Heart right ventricle (tissue), 16 donors: ENCODE results near the gene CACNB2. TPM values are rescaled to one million over a fixed set of nuclear protein-coding genes. Genes with fewer than 3 reads are reported as not detected.

Experiments used
- ATAC-seq, 8 donors: fragments of 200-7000 bp; cut with Tn5 transposase; one replicate each; pipeline ENCODE4 v1.9.1; 2020; ENCODE audit warnings: mild to moderate bottlenecking in 8 of 8, moderate library complexity in 8 of 8, moderate number of reproducible peaks in 1 of 8
- DNase-seq, 2 donors: peaks; one replicate each; pipeline ENCODE4 v3.0.0-alpha.2; 2020
- H3K27ac ChIP-seq, 10 donors: fragments of 200-600 bp; sonication (generic) in 2 of 10; one replicate each; pipeline versions ENCODE4 v1.5.0 to v1.8.0; 2020 to 2022; ENCODE audit warnings: mild to moderate bottlenecking in 3 of 10
- H3K27me3 ChIP-seq, 7 donors: fragments of 200-600 bp; one replicate each; pipeline ENCODE4 v1.8.0; 2021 to 2022; ENCODE audit warnings: mild to moderate bottlenecking in 2 of 7
- H3K36me3 ChIP-seq, 9 donors: fragments of 200-600 bp; sonication (generic) in 1 of 9; one replicate each; pipeline versions ENCODE4 v1.5.0 to v1.8.0; 2020 to 2022; ENCODE audit warnings: mild to moderate bottlenecking in 2 of 9
- H3K4me1 ChIP-seq, 9 donors: fragments of 200-600 bp; sonication (generic) in 1 of 9; one replicate each; pipeline versions ENCODE4 v1.5.0 to v1.8.0; 2020 to 2022; ENCODE audit warnings: mild to moderate bottlenecking in 4 of 9
- H3K4me3 ChIP-seq, 10 donors: fragments of 200-600 bp; sonication (generic) in 2 of 10; one replicate each; pipeline versions ENCODE4 v1.5.0 to v1.8.0; 2020 to 2022; ENCODE audit warnings: mild to moderate bottlenecking in 7 of 10, moderate library complexity in 2 of 10
- H3K9me3 ChIP-seq, 11 donors: fragments of 200-600 bp in 10 of 11; sonication (generic) in 2 of 11; one replicate each; pipeline versions ENCODE4 v1.5.0 to v1.8.0; 2013 to 2022; ENCODE audit warnings: mild to moderate bottlenecking in 2 of 11, control low read depth in 1 of 11, moderate library complexity in 1 of 11
- WGBS, 2 donors: extraction: QIAGEN DNeasy Blood & Tissue Kit; methylation state at CpG; one replicate each; pipeline ENCODE4 v1.1.7; 2013; ENCODE audit warnings: inconsistent platforms in 1 of 2; 5-methylcytosine and 5-hydroxymethylcytosine counted together
- intact Hi-C, 10 donors: fragments of 100-400 bp; cut with DNase I; formaldehyde crosslinking; loops; one replicate each; pipeline versions ENCODE4 v1.11.1 to v1.14.2; 2022
- polyA plus RNA-seq, 2 donors: library from polyadenylated mRNA; stranded (reverse); fragments of 200-250 nt; gene quantifications; one replicate each; pipeline ENCODE4 v1.2.3, GENCODE V29; 2013
- total RNA-seq, 10 donors: library from RNA; stranded (reverse); fragmentation: NEBNext Ultra II Directional in 3 of 10; extraction: Animal tissue kit (Norgen Biotek cat#: 25700) in 3 of 10; gene quantifications; one replicate each; pipeline versions ENCODE4 v1.2.1 to v1.2.4, GENCODE V29; 2021 to 2023
- TF ChIP-seq, protein P1 (sequence below), 9 donors: fragments of 200-600 bp; sonication (generic) in 2 of 9; IDR thresholded peaks; one replicate each; pipeline versions ENCODE4 v1.5.0 to v1.8.0; 2021 to 2022; ENCODE audit warnings: antibody characterized with exemption in 9 of 9, mild to moderate bottlenecking in 5 of 9, moderate library complexity in 1 of 9
- donor health status: Arrhythmogenic right ventricular cardiomyopathy.
- donor health status: ischemic (EF 13 %, LVEDD 7.1; RV severe dilation, severe dysfunction).
- donor health status: healthy with polysubstance abuse.
- donor health status: DM: no; HTN: yes; CAD: no.
- donor health status: DM: no; HTN: no; CAD: no.
- donor health status: ischemic (EF 25% LVEDD 6.9; RV normal size, moderate dysfunction).
- donor health status: ischemic (EF 25% LVEDD 5.7; RV mildly dilated, moderate dysfunction).
- donor health status: healthy.
- donor health status: DM: yes; HTN: yes; CAD: no.
- donor health status: Ischemic cardiomyopathy.
- donor health status: ischemic (EF 35%, LVEDD 5.7; RV mildly dilated, moderate dysfunction).
- donor health status: nonischemic (EF 11% LVEDD 7.7; RV severe dilation, severe dysfunction).
- donor health status: DM: yes; HTN: yes; CAD: no.
- donor health status: PGD.
- donor health status: ischemic (EF 29% LVEDD 5.4; RV normal size, mild dysfunction).
- donor health status: nonischemic (EF 23%, LVEDD 6.1; RV moderate dilation, normal function).

CACNB2 gene
- total and polyA plus RNA-seq, 12 donors = 8.9 to 71.1 (median 36.7) TPM

DNA sequence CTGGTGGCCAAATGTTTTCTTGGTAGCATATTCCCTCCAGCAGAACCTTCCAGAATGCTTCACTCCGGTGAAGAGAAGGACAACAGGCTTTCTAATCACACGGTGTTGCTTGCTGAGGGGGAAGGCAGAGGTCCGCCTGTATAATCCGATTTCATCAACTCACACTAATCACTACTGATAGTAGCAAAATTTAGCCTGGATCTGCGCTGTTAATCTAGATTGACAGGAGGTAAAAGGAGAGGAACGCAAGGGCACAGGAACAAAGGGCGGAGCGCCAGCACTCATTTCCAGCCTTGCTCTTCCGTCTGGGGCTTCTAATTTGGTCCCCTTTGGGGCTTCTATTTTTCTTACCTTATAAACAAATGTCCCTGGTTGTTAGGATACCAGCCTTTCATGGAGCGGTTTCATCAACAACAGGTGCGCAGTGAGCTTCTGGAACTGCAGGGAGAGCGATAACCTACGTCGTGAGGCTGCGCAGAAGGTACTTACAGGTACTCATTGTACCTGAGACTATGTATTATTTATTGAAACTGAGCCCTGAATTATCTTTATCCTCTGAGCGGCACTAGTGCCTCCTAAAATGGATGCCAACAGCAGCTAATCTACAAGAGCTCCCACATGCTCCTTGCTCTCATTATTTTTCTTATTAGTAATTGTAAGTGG lies 150.6 kb downstream of the CACNB2 start:
- DNase-seq = no peak
- H3K4me3 ChIP-seq = no peak overlapping the region
- no peaks in the 10 kb centered on the region for H3K9me3 ChIP-seq
- H3K36me3 ChIP-seq = no peaks in the 10 kb centered on the region
- no peak for ATAC-seq
- no peaks in the 10 kb centered on the region for H3K27me3 ChIP-seq
- WGBS, 2 donors = 66 to 72% methylated on average over 16 of the region's 16 CpGs
- no peak overlapping the region for H3K27ac ChIP-seq
- H3K4me1 ChIP-seq = peaks cover 0 to 4% (median 0%) of the 10 kb centered on the region in 9 donors
- intact Hi-C loops = no loop called here
- TF ChIP-seq, protein P1, sequence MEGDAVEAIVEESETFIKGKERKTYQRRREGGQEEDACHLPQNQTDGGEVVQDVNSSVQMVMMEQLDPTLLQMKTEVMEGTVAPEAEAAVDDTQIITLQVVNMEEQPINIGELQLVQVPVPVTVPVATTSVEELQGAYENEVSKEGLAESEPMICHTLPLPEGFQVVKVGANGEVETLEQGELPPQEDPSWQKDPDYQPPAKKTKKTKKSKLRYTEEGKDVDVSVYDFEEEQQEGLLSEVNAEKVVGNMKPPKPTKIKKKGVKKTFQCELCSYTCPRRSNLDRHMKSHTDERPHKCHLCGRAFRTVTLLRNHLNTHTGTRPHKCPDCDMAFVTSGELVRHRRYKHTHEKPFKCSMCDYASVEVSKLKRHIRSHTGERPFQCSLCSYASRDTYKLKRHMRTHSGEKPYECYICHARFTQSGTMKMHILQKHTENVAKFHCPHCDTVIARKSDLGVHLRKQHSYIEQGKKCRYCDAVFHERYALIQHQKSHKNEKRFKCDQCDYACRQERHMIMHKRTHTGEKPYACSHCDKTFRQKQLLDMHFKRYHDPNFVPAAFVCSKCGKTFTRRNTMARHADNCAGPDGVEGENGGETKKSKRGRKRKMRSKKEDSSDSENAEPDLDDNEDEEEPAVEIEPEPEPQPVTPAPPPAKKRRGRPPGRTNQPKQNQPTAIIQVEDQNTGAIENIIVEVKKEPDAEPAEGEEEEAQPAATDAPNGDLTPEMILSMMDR (IDR thresholded peaks at IDR 0.05) = no peak

DNA sequence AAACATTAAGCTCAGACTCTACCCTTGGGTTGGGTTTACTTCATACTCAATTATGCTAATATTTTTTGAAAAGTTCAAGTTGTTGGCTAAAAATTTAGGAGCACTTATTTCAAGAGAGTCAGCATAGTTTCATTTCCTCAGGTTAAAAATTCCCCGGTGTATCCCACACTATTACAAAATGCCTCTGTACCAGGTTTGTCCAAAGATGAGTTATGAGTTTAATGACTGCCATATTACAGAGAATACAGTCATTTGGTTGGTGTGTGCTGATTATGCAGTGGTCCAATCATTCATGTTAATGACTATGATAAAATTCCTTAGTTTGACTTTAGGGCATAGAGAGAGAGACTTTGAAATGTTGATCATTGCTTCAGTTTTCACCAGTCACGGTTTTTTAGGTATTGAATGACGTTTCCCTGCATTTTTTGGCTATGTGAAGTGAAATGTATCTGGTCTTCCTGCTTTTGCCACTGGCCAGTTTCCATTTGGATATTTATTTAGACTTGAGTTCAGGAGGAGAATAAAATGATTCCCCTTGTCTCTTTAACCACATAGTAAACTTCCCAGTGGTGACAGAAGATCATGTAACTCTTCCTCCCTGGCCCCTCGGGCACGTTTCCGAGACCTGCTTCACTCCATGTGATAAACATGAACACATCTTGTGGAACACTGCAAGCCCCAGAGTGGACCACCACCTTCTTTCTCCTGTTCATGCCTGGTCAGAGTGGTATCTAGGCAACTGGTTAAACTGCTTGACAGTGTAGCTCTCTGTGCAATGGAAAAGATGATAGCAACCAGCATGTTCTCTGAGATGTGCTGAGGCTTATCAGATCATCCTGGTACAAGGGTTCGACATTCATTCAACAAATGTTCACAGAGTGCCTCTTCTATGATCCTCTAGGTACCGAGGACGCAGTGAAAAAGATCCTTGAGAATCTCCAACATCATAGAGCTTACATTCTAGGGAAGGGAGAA lies 153.6 kb downstream of the CACNB2 start:
- no peak overlapping the region for H3K27ac ChIP-seq
- H3K4me3 ChIP-seq = no peak overlapping the region
- no peaks in the 10 kb centered on the region for H3K27me3 ChIP-seq
- H3K9me3 ChIP-seq = no peaks in the 10 kb centered on the region
- TF ChIP-seq, protein P1 (IDR thresholded peaks at IDR 0.05) = no peak
- intact Hi-C loops = no loop called here
- ATAC-seq (peak in 3 of 8 donors; percentile 30 to 57 (median 55)), DNase-seq (no peak)
- H3K36me3 ChIP-seq = no peaks in the 10 kb centered on the region
- 75 to 78% methylated on average over 9 of the region's 9 CpGs for WGBS, 2 donors
- H3K4me1 ChIP-seq = peaks cover 0 to 4% (median 0%) of the 10 kb centered on the region in 9 donors

DNA sequence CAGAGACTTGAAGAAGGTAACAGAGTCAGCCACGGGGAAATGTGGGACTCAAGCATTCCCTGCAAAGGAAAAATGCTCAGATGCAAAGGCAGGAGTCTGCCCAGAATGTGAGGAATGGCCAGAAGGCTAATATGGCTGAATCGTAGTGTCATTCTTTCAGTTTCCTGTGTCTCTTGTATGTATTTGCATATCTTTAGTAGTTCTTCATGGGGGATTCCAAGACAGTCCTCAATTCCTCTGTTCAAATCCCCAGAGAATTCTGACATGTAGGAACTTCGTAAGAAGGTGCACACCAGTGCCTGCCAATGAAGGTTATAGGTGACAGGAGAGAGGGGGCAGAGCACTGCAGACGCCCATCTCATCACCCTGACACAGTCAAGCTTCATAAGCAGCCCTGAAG lies 154.4 kb downstream of the CACNB2 start:
- WGBS, 2 donors = 71 to 74% methylated on average over 4 of the region's 4 CpGs
- intact Hi-C loops = no loop called here

DNA sequence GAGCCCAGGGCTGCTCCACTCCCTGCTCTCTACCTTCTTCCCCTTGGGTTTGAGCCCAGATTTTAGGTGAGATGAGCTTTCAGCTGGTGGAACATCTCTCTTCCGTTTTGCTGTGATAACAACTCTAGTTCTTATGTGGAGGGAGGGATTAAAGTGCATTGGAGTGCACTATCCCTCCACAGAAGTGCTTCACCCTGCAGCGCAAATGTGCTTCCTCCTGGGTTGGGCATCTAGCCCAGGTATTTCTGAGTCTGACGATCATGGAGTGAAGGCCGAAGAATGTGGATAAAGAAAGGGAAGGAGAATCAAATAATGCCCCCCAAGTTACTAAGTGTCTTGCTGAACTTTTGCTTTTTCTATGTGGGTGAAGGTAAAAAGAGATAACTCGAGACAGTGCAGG lies 157.4 kb downstream of the CACNB2 start:
- peak in 1 of 8 donors; percentile 56 for ATAC-seq
- TF ChIP-seq, protein P1 (IDR thresholded peaks at IDR 0.05) = no peak
- DNase-seq = no peak
- no peaks in the 10 kb centered on the region for H3K9me3 ChIP-seq
- H3K27me3 ChIP-seq = no peaks in the 10 kb centered on the region
- no peak overlapping the region for H3K4me3 ChIP-seq
- WGBS, 2 donors = 68 to 71% methylated on average over 5 of the region's 5 CpGs
- H3K36me3 ChIP-seq = no peaks in the 10 kb centered on the region
- intact Hi-C loops = no loop called here
- no peaks in the 10 kb centered on the region for H3K4me1 ChIP-seq
- H3K27ac ChIP-seq = no peak overlapping the region

More for the DNA sequence above, 154.4 kb downstream of the CACNB2 start:
- no peak overlapping the region for H3K4me3 ChIP-seq
- H3K9me3 ChIP-seq = no peaks in the 10 kb centered on the region
- ATAC-seq (no peak), DNase-seq (no peak)
- H3K27me3 ChIP-seq = no peaks in the 10 kb centered on the region
- H3K4me1 ChIP-seq = peaks cover 0 to 4% (median 0%) of the 10 kb centered on the region in 9 donors
- TF ChIP-seq, protein P1 (IDR thresholded peaks at IDR 0.05) = no peak
- no peaks in the 10 kb centered on the region for H3K36me3 ChIP-seq
- H3K27ac ChIP-seq = no peak overlapping the region
